ENCODE results near the gene ZBTB40.

Gene ZBTB40

DNA sequence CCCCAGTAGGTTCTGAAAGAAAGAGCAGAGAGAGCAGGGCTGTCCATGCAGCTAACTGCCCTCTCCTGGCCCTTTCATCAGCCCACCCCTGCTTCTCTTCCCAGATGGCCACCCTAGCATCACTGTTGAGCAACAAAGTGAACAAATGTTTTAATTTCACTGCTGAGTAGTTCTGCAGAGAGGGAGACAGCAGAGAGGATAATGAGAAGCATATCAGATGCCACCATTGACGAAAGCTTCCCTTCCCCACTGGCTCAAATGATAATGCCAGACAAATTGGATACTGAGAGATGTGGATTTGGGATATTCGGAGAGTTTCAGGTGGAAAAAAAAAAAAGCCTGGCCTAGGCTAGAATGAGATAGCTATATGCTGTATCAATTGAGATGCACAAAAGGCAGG is 46.8 kb downstream of the ZBTB40 start:
- DNase-seq (ENCODE audit: low read depth), result no peak
- TF ChIP-seq, protein P1, sequence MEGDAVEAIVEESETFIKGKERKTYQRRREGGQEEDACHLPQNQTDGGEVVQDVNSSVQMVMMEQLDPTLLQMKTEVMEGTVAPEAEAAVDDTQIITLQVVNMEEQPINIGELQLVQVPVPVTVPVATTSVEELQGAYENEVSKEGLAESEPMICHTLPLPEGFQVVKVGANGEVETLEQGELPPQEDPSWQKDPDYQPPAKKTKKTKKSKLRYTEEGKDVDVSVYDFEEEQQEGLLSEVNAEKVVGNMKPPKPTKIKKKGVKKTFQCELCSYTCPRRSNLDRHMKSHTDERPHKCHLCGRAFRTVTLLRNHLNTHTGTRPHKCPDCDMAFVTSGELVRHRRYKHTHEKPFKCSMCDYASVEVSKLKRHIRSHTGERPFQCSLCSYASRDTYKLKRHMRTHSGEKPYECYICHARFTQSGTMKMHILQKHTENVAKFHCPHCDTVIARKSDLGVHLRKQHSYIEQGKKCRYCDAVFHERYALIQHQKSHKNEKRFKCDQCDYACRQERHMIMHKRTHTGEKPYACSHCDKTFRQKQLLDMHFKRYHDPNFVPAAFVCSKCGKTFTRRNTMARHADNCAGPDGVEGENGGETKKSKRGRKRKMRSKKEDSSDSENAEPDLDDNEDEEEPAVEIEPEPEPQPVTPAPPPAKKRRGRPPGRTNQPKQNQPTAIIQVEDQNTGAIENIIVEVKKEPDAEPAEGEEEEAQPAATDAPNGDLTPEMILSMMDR (IDR thresholded peaks at IDR 0.05; ENCODE audit: insufficient read depth, low read depth, low read length, missing control alignments), result no peak
- no peak overlapping the region for H3K4me3 ChIP-seq (ENCODE audit: low read length)

DNA sequence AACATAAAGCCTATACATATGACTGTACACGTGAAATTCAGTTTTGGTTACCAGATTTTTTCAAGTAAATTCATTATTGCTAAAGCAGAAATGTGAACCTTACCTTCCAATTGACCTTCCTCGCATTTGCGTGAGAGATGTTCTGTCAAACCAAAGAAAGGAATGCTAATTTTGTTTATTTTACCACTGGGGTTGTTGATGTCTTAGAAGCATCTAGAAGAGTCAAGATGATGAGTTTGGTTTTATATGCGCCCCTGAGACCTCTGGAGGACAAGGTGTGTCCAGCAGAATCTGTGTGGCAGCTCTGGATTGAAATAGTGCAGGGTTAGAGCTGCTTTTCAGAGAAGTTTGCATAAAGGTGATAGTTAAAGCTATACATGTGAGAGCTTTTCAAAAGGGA is 48.4 kb downstream of the ZBTB40 start:
- no peak overlapping the region for H3K4me3 ChIP-seq (ENCODE audit: low read length)
- DNase-seq (ENCODE audit: low read depth), result no peak
- TF ChIP-seq, protein P1 (IDR thresholded peaks at IDR 0.05; ENCODE audit: insufficient read depth, low read depth, low read length, missing control alignments), result no peak

DNA sequence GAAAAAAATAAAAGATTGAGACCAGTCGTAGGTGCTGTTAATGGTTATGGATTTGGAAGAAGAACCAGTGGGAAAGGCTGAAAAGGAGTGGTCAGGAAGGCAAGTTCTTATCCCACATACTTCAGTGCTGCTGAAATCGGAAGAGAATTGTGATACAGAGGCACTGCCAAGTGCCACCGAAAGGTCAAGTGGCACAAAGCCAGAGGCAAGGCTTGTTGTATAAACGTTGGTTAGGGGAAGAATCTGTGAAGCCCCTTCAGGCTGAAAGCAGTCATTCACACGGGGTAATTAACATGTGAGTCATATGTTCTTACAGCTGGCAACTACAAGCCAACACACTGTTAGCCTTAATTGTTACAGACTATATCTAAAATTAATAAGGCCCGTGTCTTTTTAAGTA is 48.8 kb downstream of the ZBTB40 start:
- peak; percentile 71 for DNase-seq (ENCODE audit: low read depth)
- TF ChIP-seq, protein P1 (IDR thresholded peaks at IDR 0.05; ENCODE audit: insufficient read depth, low read depth, low read length, missing control alignments), result no peak
- no peak overlapping the region for H3K4me3 ChIP-seq (ENCODE audit: low read length)

DNA sequence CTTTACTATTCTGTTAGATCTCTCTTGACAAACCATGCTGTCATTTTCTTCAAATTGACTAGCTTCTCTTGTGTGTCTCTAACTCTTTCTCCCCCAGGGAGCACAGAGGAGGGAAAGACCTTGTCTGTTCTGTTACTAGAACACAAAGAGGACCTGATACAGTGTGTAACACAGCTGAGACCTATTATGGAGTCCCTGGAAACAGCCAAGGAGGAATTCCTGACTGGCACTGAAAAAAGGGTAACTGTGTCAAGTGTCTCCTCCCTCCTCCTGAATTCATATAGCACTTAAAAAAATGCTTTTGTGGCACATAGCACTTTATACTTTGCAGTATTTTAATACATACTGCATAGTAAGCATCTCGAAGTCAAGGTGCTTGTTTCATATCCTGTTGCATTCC is 50.6 kb downstream of the ZBTB40 start:
- TF ChIP-seq, protein P1 (IDR thresholded peaks at IDR 0.05; ENCODE audit: insufficient read depth, low read depth, low read length, missing control alignments), result no peak
- H3K4me3 ChIP-seq (ENCODE audit: low read length), result no peak overlapping the region
- DNase-seq (ENCODE audit: low read depth), result no peak

DNA sequence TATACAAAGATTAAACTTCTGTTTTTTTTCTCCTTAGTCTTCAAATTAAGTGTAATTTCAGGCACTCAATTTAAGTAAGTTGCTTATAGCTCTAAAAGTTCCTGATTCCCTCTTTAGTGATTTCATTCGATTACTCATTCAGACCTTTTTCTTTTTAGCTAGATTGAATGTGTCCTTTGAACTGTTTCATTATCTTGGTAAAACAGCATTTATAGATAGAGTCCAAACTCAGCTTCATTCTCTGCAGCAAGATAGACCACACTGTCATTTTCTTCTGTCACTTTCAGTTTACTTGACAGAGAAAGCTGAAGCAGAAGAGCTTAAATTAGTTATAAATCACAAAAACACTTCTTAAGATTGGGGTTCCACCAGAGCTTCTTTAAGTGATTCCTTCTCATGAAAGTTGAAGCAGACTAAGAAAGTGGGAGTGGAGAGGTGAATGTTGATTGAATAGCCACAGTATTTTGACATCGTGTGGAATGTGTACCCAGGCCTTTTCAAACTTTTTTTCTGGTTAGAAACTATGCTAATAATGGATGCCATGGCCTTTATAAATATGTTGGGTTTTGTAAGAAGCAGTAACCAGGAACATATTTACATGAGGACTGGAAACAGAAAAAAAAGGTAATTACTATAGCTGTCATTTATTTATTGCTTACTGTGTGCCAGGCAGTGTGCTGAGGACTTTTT is 52.2 kb downstream of the ZBTB40 start:
- TF ChIP-seq, protein P1 (IDR thresholded peaks at IDR 0.05; ENCODE audit: insufficient read depth, low read depth, low read length, missing control alignments), result no peak
- no peak for DNase-seq (ENCODE audit: low read depth)
- H3K4me3 ChIP-seq (ENCODE audit: low read length), result no peak overlapping the region

DNA sequence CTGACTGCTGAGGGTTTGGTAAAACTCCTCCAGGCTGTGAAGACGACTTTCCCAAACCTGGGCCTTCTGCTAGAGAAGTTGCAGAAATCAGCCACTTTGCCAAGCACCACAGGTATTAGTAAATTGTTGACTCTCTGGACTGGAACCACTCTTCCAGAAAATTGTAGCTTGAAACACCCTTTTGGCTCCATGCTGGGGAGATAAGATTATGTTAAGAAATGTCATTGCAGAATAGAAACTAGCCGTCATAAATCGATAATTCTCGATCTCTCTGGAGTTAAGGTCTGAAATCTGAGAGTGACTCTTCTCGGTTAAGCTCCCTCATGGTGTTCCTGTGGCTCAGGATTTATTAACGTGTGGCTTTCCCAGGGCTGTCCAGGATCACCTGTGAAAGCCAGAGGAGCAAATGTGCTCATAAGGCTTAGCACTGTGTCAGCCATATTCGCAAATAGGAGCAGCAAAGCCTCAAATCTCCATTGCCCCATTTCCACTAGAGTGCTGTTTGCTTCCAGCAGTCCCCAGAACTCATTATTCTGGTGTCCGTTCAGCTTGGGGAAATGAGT is 54.6 kb downstream of the ZBTB40 start:
- DNase-seq (ENCODE audit: low read depth), result no peak
- TF ChIP-seq, protein P1 (IDR thresholded peaks at IDR 0.05; ENCODE audit: insufficient read depth, low read depth, low read length, missing control alignments), result no peak
- no peak overlapping the region for H3K4me3 ChIP-seq (ENCODE audit: low read length)

DNA sequence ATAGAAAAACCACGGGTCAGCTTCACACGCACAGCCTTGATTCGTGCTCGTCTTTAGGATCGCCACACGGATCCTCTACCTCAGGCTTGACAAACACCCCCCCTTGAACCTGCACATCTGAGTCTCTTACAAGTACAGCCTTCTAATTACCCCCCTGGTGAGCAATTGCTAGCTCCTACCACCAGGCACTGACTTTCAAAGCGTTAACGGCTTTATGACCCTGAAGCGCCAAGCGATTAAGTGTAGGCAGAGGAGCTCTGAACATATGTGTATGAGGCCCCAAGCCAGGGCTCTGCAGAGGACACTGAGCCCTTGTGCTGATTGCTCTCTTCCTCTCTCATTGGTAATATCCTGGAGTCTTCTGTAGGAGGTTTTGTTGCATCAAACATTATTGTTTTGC is 55.9 kb downstream of the ZBTB40 start:
- no peak for DNase-seq (ENCODE audit: low read depth)
- no peak overlapping the region for H3K4me3 ChIP-seq (ENCODE audit: low read length)
- TF ChIP-seq, protein P1 (IDR thresholded peaks at IDR 0.05; ENCODE audit: insufficient read depth, low read depth, low read length, missing control alignments), result no peak
